ES-I3 (cell line): ENCODE measurements around the gene ZNF341.
"Not testable (repeated sequence)": the region's sequence is repeated elsewhere in the genome, so short reads cannot be mapped to it uniquely, and the experiment has no call there.

Experiments used
- H3K36me3 ChIP-seq: 2 replicates; pipeline ENCODE4 v1.6.1; 2013; ENCODE audit warnings: mild to moderate bottlenecking, low read length, control low read depth, moderate library complexity; ENCODE audit not compliant: insufficient read depth
- H3K4me1 ChIP-seq: 2 replicates; pipeline ENCODE4 v1.6.1; 2013; ENCODE audit warnings: mild to moderate bottlenecking, control low read depth, low read length; ENCODE audit not compliant: insufficient read depth
- H3K9ac ChIP-seq: 2 replicates; pipeline ENCODE4 v1.6.1; 2013; ENCODE audit warnings: low read depth, mild to moderate bottlenecking, low read length, moderate library complexity
- H3K9me3 ChIP-seq: 2 replicates; pipeline ENCODE4 v1.6.1; 2013; ENCODE audit warnings: mild to moderate bottlenecking, low read length, moderate library complexity; ENCODE audit not compliant: control insufficient read depth, insufficient read depth

Gene ZNF341

DNA sequence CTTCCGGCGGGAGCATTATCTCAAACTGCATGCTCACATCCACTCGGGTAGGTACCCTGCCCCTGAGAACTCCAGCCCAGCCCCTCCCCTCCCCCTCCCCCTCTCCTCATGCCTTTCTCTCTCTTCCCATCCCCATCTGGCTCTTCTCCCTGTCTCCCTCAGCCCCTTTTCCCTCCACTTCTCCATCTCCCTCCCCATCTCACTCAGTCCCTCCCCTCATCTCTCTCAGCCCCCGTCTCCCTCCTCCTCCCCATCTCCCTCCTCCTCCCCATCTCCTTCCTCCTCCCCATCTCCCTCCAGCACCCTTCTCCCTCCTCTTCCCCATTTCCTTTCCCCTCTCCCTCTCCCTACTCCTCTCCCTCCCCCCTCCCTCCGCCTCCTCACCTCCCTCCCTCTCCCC is 52.0 kb downstream of the ZNF341 start:
- H3K4me1 ChIP-seq = peaks cover 4% of the 10 kb centered on the region; the same call in 1 of the 2 replicates
- no peaks in the 10 kb centered on the region for H3K36me3 ChIP-seq
- no peaks in the 10 kb centered on the region for H3K9me3 ChIP-seq
- no peak overlapping the region for H3K9ac ChIP-seq

DNA sequence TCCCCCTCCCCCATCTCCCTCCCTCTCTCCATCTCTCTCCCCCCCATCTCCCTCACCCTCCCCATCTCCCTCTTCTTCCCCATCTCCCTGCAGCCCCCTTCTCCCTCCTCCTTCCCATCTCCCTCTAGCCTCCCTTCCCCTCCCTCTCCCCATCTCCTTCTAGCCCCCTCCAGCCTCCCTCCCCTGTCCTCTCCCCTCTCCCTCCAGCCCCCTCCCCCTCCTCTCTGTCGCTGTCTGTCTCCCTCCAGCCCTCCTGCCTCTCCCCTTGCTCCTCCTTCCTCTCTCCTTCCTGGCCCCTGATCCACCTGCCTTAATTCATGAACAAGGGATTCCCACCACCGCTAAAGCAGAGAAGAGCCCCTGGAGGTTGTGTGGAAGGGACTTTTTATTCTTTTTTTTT is 52.4 kb downstream of the ZNF341 start:
- H3K9ac ChIP-seq = no peak overlapping the region
- H3K4me1 ChIP-seq = no peaks in the 10 kb centered on the region; the same call in 1 of the 2 replicates
- no peaks in the 10 kb centered on the region for H3K9me3 ChIP-seq
- H3K36me3 ChIP-seq = no peaks in the 10 kb centered on the region

DNA sequence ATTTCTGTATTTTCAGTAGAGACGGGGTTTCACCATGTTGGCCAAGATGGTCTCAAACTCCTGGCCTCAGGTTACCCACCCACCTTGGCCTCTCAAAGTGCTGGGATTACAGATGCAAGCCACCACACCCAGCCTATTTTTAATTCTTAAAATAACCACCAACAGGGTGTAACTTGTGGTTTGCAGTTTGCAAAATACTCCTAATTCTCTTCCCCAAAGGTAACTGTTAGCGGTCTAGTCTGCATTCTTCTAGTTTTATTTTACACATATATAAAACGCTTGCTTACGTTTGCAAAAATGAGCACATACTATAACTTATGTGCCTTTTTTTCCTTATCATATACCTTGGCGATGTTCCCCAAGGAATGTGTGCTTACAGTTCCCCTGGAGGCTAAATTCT is 53.7 kb downstream of the ZNF341 start:
- Histone ChIP-seq H3K4me1 (no peaks in the 10 kb centered on the region; the same call in 1 of the 2 replicates), H3K9me3 (no peaks in the 10 kb centered on the region), H3K36me3 (no peaks in the 10 kb centered on the region), H3K9ac (no peak overlapping the region)

DNA sequence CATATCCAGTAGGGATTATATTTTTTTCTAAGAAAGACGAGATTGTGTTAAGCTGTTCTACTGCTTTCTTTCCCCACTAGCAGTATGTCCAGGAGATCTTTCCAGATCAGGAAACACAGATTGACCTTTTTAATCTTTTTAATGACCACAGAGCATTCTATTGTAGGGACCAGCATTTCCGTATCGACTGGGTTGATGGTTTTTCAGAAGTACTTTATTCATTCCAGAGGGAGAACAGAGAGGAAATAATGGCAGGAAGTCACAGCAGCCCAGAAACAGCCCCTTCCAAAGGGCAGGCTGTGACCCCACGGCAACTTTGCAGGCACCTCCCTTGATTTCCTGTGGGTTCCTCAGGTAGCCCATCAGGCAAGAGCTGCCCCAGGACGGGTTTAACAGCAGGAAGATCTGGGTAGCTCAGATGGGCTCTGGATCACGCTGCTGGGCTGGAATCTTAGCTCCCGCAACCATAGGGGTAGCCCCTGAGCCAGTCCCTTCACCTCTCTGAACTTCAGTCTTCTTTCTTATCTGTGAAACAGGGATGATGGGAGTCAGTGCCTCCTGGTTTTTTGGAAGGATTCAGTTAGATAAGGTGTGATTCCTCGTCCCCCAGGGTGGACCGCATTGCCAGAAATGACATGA is 55.6 kb downstream of the ZNF341 start:
- no peaks in the 10 kb centered on the region for H3K36me3 ChIP-seq
- no peak overlapping the region for H3K9ac ChIP-seq
- no peaks in the 10 kb centered on the region; the same call in 1 of the 2 replicates for H3K4me1 ChIP-seq
- no peaks in the 10 kb centered on the region for H3K9me3 ChIP-seq

DNA sequence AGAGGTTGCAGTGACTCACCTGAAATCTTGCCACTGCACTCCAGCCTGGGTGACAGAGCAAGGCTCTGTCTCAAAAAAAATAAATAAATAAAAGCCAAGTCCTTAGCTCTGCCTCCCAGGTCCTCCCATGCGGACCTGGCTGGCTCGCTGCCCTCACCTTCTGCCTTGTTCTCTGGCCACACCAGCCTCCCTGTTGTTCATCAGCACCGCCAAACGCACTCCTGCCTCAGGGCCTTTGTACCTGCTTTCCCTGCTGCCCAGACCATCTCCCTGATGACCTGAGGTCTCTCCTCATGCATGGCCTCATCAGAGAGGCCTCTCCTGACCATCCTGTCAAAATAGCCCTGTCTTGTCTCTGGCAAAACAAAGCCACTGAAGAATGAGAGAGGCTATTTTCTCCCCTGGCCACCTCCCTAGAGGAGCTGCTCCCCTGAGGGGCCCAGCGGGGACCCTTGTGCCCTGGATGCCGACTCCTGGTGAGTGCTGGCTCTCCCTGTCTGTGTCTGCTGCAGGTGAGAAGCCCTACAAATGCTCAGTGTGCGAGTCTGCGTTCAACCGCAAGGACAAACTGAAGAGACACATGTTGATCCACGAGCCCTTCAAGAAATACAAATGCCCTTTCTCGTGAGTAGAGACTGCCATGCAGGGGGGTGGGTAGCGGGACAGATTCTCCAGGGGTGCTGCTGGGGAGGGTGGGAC is 56.7 kb downstream of the ZNF341 start:
- Histone ChIP-seq H3K9ac (no peak overlapping the region), H3K36me3 (no peaks in the 10 kb centered on the region), H3K4me1 (no peaks in the 10 kb centered on the region; the same call in 1 of the 2 replicates), H3K9me3 (no peaks in the 10 kb centered on the region)

DNA sequence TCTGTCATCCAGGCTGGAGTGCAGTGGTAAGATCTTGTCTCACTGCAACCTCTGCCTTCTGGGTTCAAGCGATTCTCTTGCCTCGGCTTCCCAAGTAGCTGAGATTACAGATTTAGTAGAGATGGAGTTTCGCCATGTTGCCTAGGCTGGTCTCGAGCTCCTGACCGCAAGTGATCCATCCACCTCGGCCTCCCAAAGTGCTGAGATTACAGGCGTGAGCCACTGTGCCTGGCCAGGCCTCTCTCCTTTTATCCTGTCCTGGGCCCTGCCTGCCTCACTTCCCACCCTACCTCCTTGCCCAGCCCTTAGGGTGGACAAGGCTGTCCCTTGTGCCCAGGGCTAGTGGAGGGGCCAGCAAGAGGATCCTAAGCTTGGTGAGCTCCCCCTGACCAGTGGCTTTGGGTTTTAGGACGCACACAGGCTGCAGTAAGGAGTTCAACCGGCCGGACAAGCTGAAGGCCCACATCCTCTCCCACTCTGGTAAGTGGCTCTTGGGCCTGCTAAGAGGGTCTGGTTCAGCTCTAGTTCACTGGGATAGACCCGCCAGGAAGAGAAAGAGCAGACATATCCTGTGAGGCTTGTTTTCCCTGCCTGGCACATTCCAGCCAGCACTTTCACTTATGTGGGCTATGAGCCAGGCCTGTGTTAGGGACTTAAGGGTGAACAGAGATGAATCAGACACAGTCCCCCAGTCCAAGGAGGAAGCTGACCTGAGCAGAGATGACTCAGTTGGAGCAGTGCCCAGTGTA is 57.5 kb downstream of the ZNF341 start:
- H3K36me3 ChIP-seq = no peaks in the 10 kb centered on the region
- H3K9ac ChIP-seq = no peak overlapping the region
- no peaks in the 10 kb centered on the region for H3K9me3 ChIP-seq
- H3K4me1 ChIP-seq = no peaks in the 10 kb centered on the region; the same call in 1 of the 2 replicates

DNA sequence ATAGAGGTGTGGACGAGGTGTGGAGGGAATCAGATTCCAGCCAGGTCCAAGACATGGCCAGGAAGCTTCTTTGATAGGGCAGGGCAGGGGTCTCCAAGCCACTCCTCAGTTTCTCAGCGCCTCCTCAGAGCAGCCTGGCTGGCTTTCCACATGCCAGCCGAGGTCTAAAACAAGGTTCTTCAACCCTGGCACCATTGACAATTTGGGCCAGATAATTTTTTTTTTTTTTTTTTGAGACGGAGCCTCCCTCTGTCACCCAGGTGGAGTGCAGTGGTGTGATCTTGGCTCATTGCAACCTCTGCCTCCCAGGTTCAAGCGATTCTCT is 58.0 kb downstream of the ZNF341 start:
- Histone ChIP-seq H3K36me3 (no peaks in the 10 kb centered on the region), H3K9ac (no peak overlapping the region), H3K4me1 (no peaks in the 10 kb centered on the region; the same call in 1 of the 2 replicates), H3K9me3 (no peaks in the 10 kb centered on the region)

DNA sequence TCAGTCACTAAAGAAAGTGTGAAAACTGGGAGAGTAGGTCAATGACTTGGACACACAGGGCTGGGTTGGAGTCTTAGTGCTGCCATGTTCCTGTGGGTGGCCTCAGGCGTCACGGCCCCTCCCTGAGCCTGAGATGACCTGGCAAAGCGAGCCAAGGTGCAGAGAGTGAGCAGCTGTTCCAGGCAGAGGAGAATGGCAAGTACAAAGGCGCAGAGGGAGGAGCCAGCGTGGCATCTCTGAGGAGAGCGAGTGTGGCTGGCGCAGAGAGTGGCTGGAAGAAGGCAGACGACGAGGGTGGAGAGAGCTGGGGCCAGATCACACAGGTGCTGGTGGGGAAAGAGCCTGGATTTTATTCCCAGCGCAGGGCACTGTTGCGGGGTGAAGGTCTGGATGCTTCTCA is 58.8 kb downstream of the ZNF341 start:
- H3K36me3 ChIP-seq = no peaks in the 10 kb centered on the region
- no peaks in the 10 kb centered on the region; the same call in 1 of the 2 replicates for H3K4me1 ChIP-seq
- no peaks in the 10 kb centered on the region for H3K9me3 ChIP-seq
- no peak overlapping the region for H3K9ac ChIP-seq

DNA sequence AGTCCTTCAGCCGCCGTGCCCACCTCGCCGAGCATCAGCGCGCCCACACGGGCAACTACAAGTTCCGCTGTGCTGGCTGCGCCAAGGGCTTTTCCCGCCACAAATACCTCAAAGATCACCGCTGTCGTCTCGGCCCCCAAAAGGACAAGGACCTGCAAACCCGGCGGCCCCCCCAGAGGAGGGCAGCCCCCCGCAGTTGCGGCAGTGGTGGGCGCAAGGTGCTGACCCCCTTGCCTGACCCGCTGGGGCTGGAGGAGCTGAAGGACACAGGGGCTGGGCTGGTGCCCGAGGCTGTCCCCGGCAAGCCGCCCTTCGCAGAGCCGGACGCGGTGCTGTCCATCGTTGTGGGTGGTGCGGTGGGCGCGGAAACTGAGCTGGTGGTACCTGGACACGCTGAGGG is 59.2 kb downstream of the ZNF341 start:
- no peaks in the 10 kb centered on the region for H3K9me3 ChIP-seq
- no peaks in the 10 kb centered on the region for H3K36me3 ChIP-seq
- no peaks in the 10 kb centered on the region; the same call in 1 of the 2 replicates for H3K4me1 ChIP-seq
- H3K9ac ChIP-seq = no peak overlapping the region

DNA sequence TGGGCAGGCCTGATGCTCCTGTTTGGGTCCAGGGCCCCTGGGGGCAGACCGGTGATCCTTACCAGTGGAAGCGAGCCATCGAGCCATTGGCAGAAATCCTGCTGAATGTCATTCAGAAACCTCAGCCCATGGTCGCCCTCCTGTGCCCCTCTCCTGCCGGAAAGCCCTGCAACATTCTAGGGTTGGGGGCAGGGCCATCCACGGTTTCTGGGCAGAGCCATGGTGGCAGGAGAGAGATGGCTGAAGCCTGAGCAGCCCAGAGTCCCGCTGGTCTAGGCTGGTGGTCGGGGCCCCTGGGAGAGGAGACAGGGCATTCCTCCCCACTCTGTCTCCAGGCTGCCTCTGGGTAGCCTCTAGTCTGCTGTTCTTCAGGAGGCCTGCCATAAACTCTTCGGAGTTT is 59.7 kb downstream of the ZNF341 start:
- Histone ChIP-seq H3K4me1 (no peaks in the 10 kb centered on the region; the same call in 1 of the 2 replicates), H3K9me3 (no peaks in the 10 kb centered on the region), H3K9ac (no peak overlapping the region), H3K36me3 (no peaks in the 10 kb centered on the region)

DNA sequence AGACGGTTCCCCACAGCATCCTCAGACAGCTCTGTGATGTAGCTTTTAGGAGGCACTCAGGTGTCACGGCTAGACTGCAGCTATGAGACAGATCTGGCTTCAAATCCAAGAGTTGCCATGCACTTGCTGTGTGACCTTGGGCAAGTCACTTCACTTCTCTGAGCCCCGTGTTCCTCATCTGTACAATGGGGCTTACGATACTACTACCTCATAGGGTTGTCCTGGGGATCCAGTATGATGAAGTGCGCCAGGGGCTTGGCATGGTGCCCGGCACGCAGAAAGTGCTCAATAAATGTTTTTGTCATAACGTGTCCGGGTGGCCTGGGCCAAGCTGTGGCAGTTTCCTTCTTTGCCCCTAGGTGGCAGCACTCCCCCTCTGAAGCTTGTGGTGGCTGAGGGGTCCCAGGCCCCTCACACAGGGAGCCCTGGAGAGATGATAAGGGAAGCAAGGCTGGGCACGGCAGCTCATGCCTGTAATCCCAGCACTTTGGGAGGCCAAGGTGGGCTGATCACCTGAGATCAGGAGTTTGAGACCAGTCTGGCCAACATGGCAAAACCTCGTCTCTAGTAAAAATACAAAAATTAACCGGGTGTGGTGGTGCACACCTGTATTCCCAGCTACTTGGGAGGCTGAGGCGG is 60.3 kb downstream of the ZNF341 start:
- Histone ChIP-seq H3K9me3 (no peaks in the 10 kb centered on the region), H3K4me1 (no peaks in the 10 kb centered on the region; the same call in 1 of the 2 replicates), H3K9ac (no peak overlapping the region), H3K36me3 (no peaks in the 10 kb centered on the region)

DNA sequence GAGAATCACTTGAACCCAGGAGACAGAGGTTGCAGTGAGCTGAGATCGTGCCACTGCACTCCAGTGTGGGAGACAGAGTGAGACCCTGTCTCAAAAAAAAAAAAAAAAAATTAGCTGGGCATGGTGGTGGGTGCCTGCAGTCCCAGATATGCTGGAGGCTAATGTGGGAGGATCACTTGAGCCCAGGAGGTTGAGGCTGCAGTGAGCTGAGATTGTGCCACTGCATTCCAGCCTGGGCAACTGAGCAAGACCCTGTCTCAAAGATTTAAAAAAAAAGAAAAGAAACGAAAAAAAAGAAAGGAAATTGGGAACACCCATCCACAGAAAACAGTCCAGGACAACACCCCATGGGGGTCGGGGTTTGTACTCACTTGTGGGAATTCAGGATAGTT is 60.8 kb downstream of the ZNF341 start:
- H3K36me3 ChIP-seq, H3K9ac ChIP-seq, H3K9me3 ChIP-seq, H3K4me1 ChIP-seq: not testable (repeated sequence)

DNA sequence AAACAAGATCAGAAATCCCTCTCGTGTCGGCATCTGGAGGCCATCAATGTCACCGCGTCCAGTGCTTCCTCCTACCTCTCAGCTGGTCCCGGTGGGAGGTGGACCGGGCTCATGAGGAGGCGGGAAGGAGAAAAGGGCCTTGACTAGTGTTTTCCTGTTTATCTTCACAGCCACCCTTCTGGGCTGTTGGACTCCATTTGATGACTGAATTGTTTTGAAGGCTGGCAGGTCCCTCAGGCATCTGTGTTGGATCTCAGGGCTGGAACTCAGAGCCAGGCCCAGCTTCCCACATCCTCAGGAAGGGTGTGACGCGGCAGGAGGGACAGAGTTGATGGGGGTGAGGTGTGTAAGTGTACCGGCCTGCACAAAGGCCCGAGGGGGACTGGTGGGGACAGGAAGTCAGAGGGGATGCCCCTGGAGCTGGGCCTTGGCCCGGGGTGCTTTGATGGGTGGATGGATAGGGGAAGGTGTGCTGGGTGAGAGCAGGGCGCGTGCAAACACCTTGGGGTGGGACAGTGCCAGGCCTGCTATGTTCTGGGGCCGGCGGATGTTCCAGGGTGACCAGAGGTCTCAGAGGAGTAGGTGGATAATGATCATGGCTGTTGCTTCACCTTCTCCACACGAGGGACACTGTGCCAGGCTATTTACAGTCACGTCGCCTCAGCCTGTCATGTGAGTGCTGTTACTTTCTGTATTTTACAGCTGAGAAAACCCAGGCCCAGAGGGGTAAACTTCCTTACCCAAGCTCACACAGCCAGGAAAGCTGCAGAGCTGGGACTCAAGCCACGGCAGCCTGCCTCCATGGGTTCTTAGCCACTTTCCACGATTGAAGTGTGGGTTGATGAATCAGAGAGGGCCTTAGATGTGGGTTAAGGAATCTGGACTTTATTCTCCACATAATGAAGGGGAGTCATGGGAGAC is 61.5 kb downstream of the ZNF341 start:
- H3K4me1 ChIP-seq = no peaks in the 10 kb centered on the region; the same call in 1 of the 2 replicates
- no peak overlapping the region for H3K9ac ChIP-seq
- H3K36me3 ChIP-seq = no peaks in the 10 kb centered on the region
- no peaks in the 10 kb centered on the region for H3K9me3 ChIP-seq
